ENCODE data around the gene TCEAL3. TPM values are rescaled to one million over a fixed set of nuclear protein-coding genes. Genes with fewer than 3 reads are reported as not detected.

TCEAL3 gene
- total and polyA plus RNA-seq, 2 of the 8 experiments (the other 6 are each of a cell fraction or from before 2014, with no cell fraction given) = 4.4 to 12.0 TPM

- TF ChIP-seq USF2 (IDR thresholded peaks at IDR 0.05; ENCODE audit: low read length) (no peak), SIRT6 (IDR thresholded peaks at IDR 0.05; ENCODE audit: low read length) (no peak)
Observed at GRCh38 chrX:103565197-103565596, 42.6 kb upstream of the TCEAL3 start (continued).
